Peyer's patch (tissue), 4 donors: Measurements from ENCODE around the gene SSPN.

Experiments used
- POLR2A ChIP-seq, 2 donors: fragments of 450-650 bp; IDR thresholded peaks; one replicate each; pipeline ENCODE4 v1.5.1; 2017; ENCODE audit warnings: antibody characterized with exemption in 2 of 2, mild to moderate bottlenecking in 2 of 2, moderate library complexity in 2 of 2
- TF ChIP-seq, protein P1 (sequence below), 6 experiments: fragments of 450-650 bp in 4 of 6; fragments of 200-600 bp in 2 of 6; sonication (generic) in 1 of 6; IDR thresholded peaks; one replicate each; pipeline ENCODE4 v1.5.1; 2017 to 2019; ENCODE audit warnings: antibody characterized with exemption in 6 of 6, mild to moderate bottlenecking in 3 of 6, moderate library complexity in 1 of 6

DNA sequence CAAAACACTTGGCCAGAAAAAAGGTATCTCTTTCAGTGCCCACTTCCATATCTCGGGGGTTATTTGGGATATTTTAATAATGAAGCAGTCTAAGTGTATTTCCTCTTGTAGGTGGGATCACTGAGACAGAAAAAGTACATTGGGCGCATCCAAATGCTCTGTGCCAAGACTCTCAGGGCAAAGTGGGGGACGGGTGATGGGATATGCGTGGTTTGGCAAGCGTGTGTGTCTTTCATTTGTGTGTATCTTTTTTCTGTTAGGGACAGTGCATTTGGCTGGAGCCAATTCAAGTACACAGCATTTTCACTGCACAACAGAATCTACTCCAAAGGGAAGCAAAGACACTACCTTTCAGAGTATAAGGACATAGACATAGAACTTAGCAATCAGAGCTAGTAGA lies 29.3 kb downstream of the SSPN start:
- TF ChIP-seq, protein P1, sequence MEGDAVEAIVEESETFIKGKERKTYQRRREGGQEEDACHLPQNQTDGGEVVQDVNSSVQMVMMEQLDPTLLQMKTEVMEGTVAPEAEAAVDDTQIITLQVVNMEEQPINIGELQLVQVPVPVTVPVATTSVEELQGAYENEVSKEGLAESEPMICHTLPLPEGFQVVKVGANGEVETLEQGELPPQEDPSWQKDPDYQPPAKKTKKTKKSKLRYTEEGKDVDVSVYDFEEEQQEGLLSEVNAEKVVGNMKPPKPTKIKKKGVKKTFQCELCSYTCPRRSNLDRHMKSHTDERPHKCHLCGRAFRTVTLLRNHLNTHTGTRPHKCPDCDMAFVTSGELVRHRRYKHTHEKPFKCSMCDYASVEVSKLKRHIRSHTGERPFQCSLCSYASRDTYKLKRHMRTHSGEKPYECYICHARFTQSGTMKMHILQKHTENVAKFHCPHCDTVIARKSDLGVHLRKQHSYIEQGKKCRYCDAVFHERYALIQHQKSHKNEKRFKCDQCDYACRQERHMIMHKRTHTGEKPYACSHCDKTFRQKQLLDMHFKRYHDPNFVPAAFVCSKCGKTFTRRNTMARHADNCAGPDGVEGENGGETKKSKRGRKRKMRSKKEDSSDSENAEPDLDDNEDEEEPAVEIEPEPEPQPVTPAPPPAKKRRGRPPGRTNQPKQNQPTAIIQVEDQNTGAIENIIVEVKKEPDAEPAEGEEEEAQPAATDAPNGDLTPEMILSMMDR (IDR thresholded peaks at IDR 0.05), result no peak
- no peak for TF ChIP-seq POLR2A (IDR thresholded peaks at IDR 0.05)
